ENCODE measurements around the gene HAGHL.

HAGHL gene

GRCh38 chr16:759110-759910, 32.4 kb downstream of the HAGHL start:
- DNase-seq (ENCODE audit: low spot score), result no peak

- DNase-seq (ENCODE audit: low spot score), result no peak
These were observed 33.2 kb downstream of the HAGHL start for GRCh38 chr16:760065-760464.

- DNase-seq (ENCODE audit: low spot score), result no peak
These were observed 33.8 kb downstream of the HAGHL start, which contains the start of gene MSLN for GRCh38 chr16:760545-761343. Gene MSLN (plus strand): TSS chr16:760734. CDS start chr16:762681, 1,947 bp downstream.

GRCh38 chr16:761625-762513, 35.0 kb downstream of the HAGHL start:
- DNase-seq (ENCODE audit: low spot score), result no peak

- DNase-seq (ENCODE audit: low spot score), result no peak
These were observed 35.8 kb downstream of the HAGHL start for GRCh38 chr16:762595-763268.

- DNase-seq (ENCODE audit: low spot score), result no peak
These were observed 36.7 kb downstream of the HAGHL start for GRCh38 chr16:763369-764183.

- DNase-seq (ENCODE audit: low spot score), result no peak
These were observed 37.4 kb downstream of the HAGHL start for GRCh38 chr16:764184-764750.

- no peak for DNase-seq (ENCODE audit: low spot score)
These were observed 38.1 kb downstream of the HAGHL start for GRCh38 chr16:764848-765487.

GRCh38 chr16:765488-765865, 38.6 kb downstream of the HAGHL start:
- no peak for DNase-seq (ENCODE audit: low spot score)

GRCh38 chr16:766008-766819, 39.3 kb downstream of the HAGHL start:
- no peak for DNase-seq (ENCODE audit: low spot score)

GRCh38 chr16:766820-767640, 40.1 kb downstream of the HAGHL start:
- DNase-seq (ENCODE audit: low spot score), result no peak

GRCh38 chr16:767743-768235, 40.9 kb downstream of the HAGHL start:
- no peak for DNase-seq (ENCODE audit: low spot score)

- no peak for DNase-seq (ENCODE audit: low spot score)
These were observed 41.5 kb downstream of the HAGHL start for GRCh38 chr16:768428-768827.

GRCh38 chr16:769184-769784, 42.4 kb downstream of the HAGHL start:
- no peak for DNase-seq (ENCODE audit: low spot score)

GRCh38 chr16:769934-770333, 43.0 kb downstream of the HAGHL start:
- no peak for DNase-seq (ENCODE audit: low spot score)

- no peak for DNase-seq (ENCODE audit: low spot score)
These were observed 43.5 kb downstream of the HAGHL start for GRCh38 chr16:770411-770810.

GRCh38 chr16:772959-773358, 46.1 kb downstream of the HAGHL start:
- DNase-seq (ENCODE audit: low spot score), result no peak
